Measurements from ENCODE around the gene EVX2. TPM values are rescaled to one million over a fixed set of nuclear protein-coding genes. Genes with fewer than 3 reads are reported as not detected.

The EVX2 gene
- total and polyA plus RNA-seq, 2 of the 13 experiments (the other 11 are each of a cell fraction or from before 2014, with no cell fraction given) = not detected

- no peak for TF ChIP-seq ZNF609 (CRISPR knock-in tag; IDR thresholded peaks at IDR 0.05; ENCODE audit: borderline replicate concordance)
- TF ChIP-seq NR0B2 (CRISPR knock-in tag; IDR thresholded peaks at IDR 0.05) = no peak
- TF ChIP-seq CBX2 (IDR thresholded peaks at IDR 0.05; ENCODE audit: low read depth, low read length) = no peak
- TF ChIP-seq CBX2 (CRISPR knock-in tag; IDR thresholded peaks at IDR 0.05; ENCODE audit: low read depth) = no peak
- no peak for TF ChIP-seq NFAT5 (CRISPR knock-in tag; IDR thresholded peaks at IDR 0.05)
- TF ChIP-seq ZBTB34 (CRISPR knock-in tag; IDR thresholded peaks at IDR 0.05) = no peak
- no peak for TF ChIP-seq ZNF605 (CRISPR knock-in tag; IDR thresholded peaks at IDR 0.05)
- TF ChIP-seq ZNF10 (CRISPR knock-in tag; IDR thresholded peaks at IDR 0.05; ENCODE audit: borderline replicate concordance, low read depth) = no peak
These were observed 27.4 kb downstream of the EVX2 start (continued) for GRCh38 chr2:176056406-176056805.

Measured in HepG2 (cell line).